ENCODE measurements around the gene GEMIN8. TPM values are rescaled to one million over a fixed set of nuclear protein-coding genes. Genes with fewer than 3 reads are reported as not detected.
A peak's percentile ranks its signal among the peaks of the same experiment; 100 is the strongest.

Gene GEMIN8
- total RNA-seq, 1 experiment from 2014 or later, result 11.2 TPM

DNA sequence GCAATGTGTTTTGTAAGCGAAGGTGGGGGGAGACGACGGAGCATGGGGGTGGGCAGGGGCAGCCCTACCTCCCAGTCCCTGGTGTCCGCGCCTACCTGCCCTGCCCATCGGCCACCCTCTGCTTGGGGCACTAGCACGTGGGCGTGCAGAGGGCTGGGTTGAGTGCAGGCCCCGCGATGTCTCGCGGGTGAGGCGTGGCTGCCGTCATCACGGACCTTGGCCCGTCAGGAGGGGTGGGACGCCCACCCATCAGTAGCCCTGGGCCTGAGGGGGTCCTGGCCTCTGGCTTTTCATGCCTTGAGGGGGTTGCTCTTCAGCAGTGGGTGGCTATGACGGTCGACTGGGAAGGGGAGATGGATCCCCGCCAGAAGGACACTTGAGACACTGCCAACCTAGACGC, 36.1 kb upstream of the GEMIN8 start:
- TF ChIP-seq, protein P1, sequence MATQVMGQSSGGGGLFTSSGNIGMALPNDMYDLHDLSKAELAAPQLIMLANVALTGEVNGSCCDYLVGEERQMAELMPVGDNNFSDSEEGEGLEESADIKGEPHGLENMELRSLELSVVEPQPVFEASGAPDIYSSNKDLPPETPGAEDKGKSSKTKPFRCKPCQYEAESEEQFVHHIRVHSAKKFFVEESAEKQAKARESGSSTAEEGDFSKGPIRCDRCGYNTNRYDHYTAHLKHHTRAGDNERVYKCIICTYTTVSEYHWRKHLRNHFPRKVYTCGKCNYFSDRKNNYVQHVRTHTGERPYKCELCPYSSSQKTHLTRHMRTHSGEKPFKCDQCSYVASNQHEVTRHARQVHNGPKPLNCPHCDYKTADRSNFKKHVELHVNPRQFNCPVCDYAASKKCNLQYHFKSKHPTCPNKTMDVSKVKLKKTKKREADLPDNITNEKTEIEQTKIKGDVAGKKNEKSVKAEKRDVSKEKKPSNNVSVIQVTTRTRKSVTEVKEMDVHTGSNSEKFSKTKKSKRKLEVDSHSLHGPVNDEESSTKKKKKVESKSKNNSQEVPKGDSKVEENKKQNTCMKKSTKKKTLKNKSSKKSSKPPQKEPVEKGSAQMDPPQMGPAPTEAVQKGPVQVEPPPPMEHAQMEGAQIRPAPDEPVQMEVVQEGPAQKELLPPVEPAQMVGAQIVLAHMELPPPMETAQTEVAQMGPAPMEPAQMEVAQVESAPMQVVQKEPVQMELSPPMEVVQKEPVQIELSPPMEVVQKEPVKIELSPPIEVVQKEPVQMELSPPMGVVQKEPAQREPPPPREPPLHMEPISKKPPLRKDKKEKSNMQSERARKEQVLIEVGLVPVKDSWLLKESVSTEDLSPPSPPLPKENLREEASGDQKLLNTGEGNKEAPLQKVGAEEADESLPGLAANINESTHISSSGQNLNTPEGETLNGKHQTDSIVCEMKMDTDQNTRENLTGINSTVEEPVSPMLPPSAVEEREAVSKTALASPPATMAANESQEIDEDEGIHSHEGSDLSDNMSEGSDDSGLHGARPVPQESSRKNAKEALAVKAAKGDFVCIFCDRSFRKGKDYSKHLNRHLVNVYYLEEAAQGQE (IDR thresholded peaks at IDR 0.05; ENCODE audit: insufficient read depth in 1 of 2, low read depth in 2 of 2, low read length in 1 of 2), result no peak
- TF ChIP-seq TCF7L2 (IDR thresholded peaks at IDR 0.05; ENCODE audit: low read depth, low read length) (no peak), SIN3A (IDR thresholded peaks at IDR 0.05; ENCODE audit: borderline replicate concordance, insufficient read depth, low read depth, low read length) (no peak), POLR2AphosphoS5 (IDR thresholded peaks at IDR 0.05; ENCODE audit: low read depth, low read length) (no peak)
- TF ChIP-seq, protein P2, sequence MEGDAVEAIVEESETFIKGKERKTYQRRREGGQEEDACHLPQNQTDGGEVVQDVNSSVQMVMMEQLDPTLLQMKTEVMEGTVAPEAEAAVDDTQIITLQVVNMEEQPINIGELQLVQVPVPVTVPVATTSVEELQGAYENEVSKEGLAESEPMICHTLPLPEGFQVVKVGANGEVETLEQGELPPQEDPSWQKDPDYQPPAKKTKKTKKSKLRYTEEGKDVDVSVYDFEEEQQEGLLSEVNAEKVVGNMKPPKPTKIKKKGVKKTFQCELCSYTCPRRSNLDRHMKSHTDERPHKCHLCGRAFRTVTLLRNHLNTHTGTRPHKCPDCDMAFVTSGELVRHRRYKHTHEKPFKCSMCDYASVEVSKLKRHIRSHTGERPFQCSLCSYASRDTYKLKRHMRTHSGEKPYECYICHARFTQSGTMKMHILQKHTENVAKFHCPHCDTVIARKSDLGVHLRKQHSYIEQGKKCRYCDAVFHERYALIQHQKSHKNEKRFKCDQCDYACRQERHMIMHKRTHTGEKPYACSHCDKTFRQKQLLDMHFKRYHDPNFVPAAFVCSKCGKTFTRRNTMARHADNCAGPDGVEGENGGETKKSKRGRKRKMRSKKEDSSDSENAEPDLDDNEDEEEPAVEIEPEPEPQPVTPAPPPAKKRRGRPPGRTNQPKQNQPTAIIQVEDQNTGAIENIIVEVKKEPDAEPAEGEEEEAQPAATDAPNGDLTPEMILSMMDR (IDR thresholded peaks at IDR 0.05), result no peak
- intact Hi-C loops (cut with micrococcal nuclease; ENCODE audit: unreplicated experiment), result no loop called here
- no peaks in the 10 kb centered on the region for H3K4me1 ChIP-seq (ENCODE audit: control insufficient read depth, insufficient read depth, low read length)
- H3K36me3 ChIP-seq (ENCODE audit: control insufficient read depth, insufficient read depth, low read length), result no peaks in the 10 kb centered on the region
- POLR2A ChIA-PET, result no interaction called here
- no peaks in the 10 kb centered on the region for H3K9me3 ChIP-seq (ENCODE audit: control insufficient read depth, insufficient read depth, low read depth, low read length)
- in situ Hi-C loops (cut with HindIII; ENCODE audit: low pct_unique_long_range_greater_than_20kb, low sequenced_read_pairs), result no loop called here
- CTCF ChIA-PET, result no interaction called here
- H3K4me3 ChIP-seq (ENCODE audit: low read depth in 2 of 2, low read length in 2 of 2), result no peak overlapping the region
- no peak for DNase-seq (ENCODE audit: low read depth, low spot score)
- H3K27me3 ChIP-seq (ENCODE audit: control insufficient read depth, insufficient read depth, low read length), result no peaks in the 10 kb centered on the region
- no peak overlapping the region for H3K27ac ChIP-seq (ENCODE audit: low read length)
- BruUV-seq (replicated peaks), result no TSS peak
- ATAC-seq, result no peak

DNA sequence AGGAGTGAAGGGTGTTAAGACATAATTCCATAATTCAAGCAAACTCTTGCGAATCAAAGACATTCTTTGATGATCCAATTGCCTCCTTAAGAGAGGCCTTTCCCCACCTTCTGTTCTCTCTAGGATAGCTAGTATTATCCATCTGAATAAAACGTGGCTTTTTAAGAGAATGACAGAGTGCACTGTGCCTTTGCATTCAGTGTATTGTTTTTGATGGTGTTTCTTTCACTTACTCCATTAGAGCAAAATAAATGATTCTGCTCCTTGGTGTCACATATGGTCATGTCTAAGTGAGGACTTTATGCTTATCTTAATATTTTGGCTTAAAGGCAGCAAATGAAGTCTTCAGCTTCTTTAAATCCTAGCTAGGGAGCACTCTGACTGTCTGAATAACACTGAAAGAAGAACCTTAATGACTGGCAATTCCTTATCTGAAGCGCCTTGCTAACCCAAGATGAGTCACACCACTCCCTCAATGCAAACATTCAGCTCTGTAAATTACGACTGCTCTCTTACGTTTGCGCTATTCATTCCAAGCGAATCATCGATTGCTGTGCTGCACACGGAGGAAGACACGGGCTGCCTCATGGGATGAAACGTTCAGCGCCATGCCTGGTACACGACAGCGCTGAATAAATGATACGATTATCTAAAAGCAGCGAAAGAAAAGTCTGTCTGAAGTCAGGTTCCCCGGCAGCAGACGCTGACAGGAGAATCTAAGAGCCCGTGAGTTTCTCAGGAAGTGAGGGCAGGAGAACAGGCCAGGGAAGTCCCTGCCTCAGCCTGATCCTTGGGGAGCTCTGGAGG, 35.1 kb upstream of the GEMIN8 start:
- TF ChIP-seq, protein P2 (IDR thresholded peaks at IDR 0.05), result no peak
- TF ChIP-seq TCF7L2 (IDR thresholded peaks at IDR 0.05; ENCODE audit: low read depth, low read length) (no peak), SIN3A (IDR thresholded peaks at IDR 0.05; ENCODE audit: borderline replicate concordance, insufficient read depth, low read depth, low read length) (no peak), POLR2AphosphoS5 (IDR thresholded peaks at IDR 0.05; ENCODE audit: low read depth, low read length) (no peak)
- TF ChIP-seq, protein P1 (IDR thresholded peaks at IDR 0.05; ENCODE audit: insufficient read depth in 1 of 2, low read depth in 2 of 2, low read length in 1 of 2), result no peak
- POLR2A ChIA-PET, result no interaction called here
- H3K36me3 ChIP-seq (ENCODE audit: control insufficient read depth, insufficient read depth, low read length), result no peaks in the 10 kb centered on the region
- CTCF ChIA-PET, result no interaction called here
- no TSS peak for BruUV-seq (replicated peaks)
- H3K4me1 ChIP-seq (ENCODE audit: control insufficient read depth, insufficient read depth, low read length), result no peaks in the 10 kb centered on the region
- in situ Hi-C loops (cut with HindIII; ENCODE audit: low pct_unique_long_range_greater_than_20kb, low sequenced_read_pairs), result no loop called here
- no peaks in the 10 kb centered on the region for H3K9me3 ChIP-seq (ENCODE audit: control insufficient read depth, insufficient read depth, low read depth, low read length)
- H3K4me3 ChIP-seq (ENCODE audit: low read depth in 2 of 2, low read length in 2 of 2), result 0 out of 4 replicates have a peak overlapping the region, but pooled peaks of 1 of the 2 experiments have one; percentile 16
- DNase-seq (ENCODE audit: low read depth, low spot score), result no peak
- intact Hi-C loops (cut with micrococcal nuclease; ENCODE audit: unreplicated experiment), result no loop called here
- peak; percentile 65; the same call in 1 of the 2 replicates for ATAC-seq
- no peaks in the 10 kb centered on the region for H3K27me3 ChIP-seq (ENCODE audit: control insufficient read depth, insufficient read depth, low read length)
- no peak overlapping the region for H3K27ac ChIP-seq (ENCODE audit: low read length)

Measured in Panc1 (cell line).